Hepatocyte (in vitro differentiated cells): Measurements from ENCODE around the gene TMCC1. TPM values are rescaled to one million over a fixed set of nuclear protein-coding genes. Genes with fewer than 3 reads are reported as not detected.

Source experiments
- DNase-seq: peaks from one replicate; pipeline ENCODE4 v3.0.0-alpha.2; 2016; ENCODE audit warnings: low spot score
- H2AFZ ChIP-seq: fragments of 200-600 bp; sonication (generic); 2 replicates; pipeline ENCODE4 v1.6.0; 2016; ENCODE audit warnings: antibody characterized with exemption, mild to moderate bottlenecking
- H3K27ac ChIP-seq: fragments of 200-600 bp; sonication (generic); 2 replicates; pipeline ENCODE4 v1.5.1; 2016; ENCODE audit warnings: mild to moderate bottlenecking
- H3K27me3 ChIP-seq: fragments of 200-600 bp; sonication (generic); 2 replicates; pipeline ENCODE4 v1.6.1; 2016
- H3K36me3 ChIP-seq: fragments of 200-600 bp; sonication (generic); replicated peaks from 2 replicates; pipeline ENCODE4 v1.5.1; 2016; ENCODE audit warnings: low read depth; ENCODE audit not compliant: insufficient read depth
- H3K4me1 ChIP-seq: fragments of 200-600 bp; sonication (generic); 2 replicates; pipeline ENCODE4 v1.5.1; 2016; ENCODE audit warnings: mild to moderate bottlenecking, moderate library complexity; ENCODE audit not compliant: insufficient read depth
- H3K4me2 ChIP-seq: fragments of 200-600 bp; sonication (generic); 2 replicates; pipeline ENCODE4 v1.6.0; 2016
- H3K4me3 ChIP-seq: fragments of 200-600 bp; sonication (generic); 2 replicates; pipeline ENCODE4 v1.5.1; 2016; ENCODE audit warnings: mild to moderate bottlenecking
- H3K79me2 ChIP-seq: fragments of 200-600 bp; sonication (generic); 2 replicates; pipeline ENCODE4 v1.6.0; 2017; ENCODE audit warnings: mild to moderate bottlenecking
- H3K9me2 ChIP-seq: fragments of 200-600 bp; sonication (generic); replicated peaks from 2 replicates; pipeline ENCODE4 v1.6.0; 2017; ENCODE audit warnings: mild to moderate bottlenecking; ENCODE audit not compliant: insufficient read depth
- H3K9me3 ChIP-seq: fragments of 200-600 bp; sonication (generic); 2 replicates; pipeline ENCODE4 v1.5.1; 2016; ENCODE audit warnings: low read depth, mild to moderate bottlenecking
- H4K20me1 ChIP-seq: fragments of 200-600 bp; sonication (generic); 2 replicates; pipeline ENCODE4 v1.6.0; 2016; ENCODE audit warnings: mild to moderate bottlenecking; ENCODE audit not compliant: insufficient read depth, poor library complexity, severe bottlenecking
- EZH2 ChIP-seq: fragments of 200-600 bp; sonication (generic); IDR thresholded peaks from 2 replicates; pipeline ENCODE4 v1.6.1; 2016; ENCODE audit warnings: antibody characterized with exemption, mild to moderate bottlenecking, borderline replicate concordance
- EZH2phosphoT487 ChIP-seq: fragments of 200-600 bp; sonication (generic); IDR thresholded peaks from one replicate; pipeline ENCODE4 v1.6.1; 2018; ENCODE audit warnings: antibody characterized with exemption, mild to moderate bottlenecking, low read depth, moderate library complexity; ENCODE audit not compliant: unreplicated experiment, severe bottlenecking
- WGBS: methylation state at CpG from one replicate; pipeline ENCODE4 v1.1.6; 2016; ENCODE audit warnings: low lambda C conversion rate; ENCODE audit errors: missing lambda C conversion rate; 5-methylcytosine and 5-hydroxymethylcytosine counted together
- polyA plus RNA-seq: library from polyadenylated mRNA; unstranded; fragments of >200 nt; fragmentation: Nextera tagmentation; extraction: Ambion mirVana; gene quantifications from 2 replicates; pipeline ENCODE4 v1.2.1, GENCODE V29; 2016
- total RNA-seq: library from RNA; depleted of rRNA; stranded (reverse); fragments of >200 nt; gene quantifications from 2 replicates; pipeline ENCODE4 v1.2.3, GENCODE V29; 2014
- TF ChIP-seq, protein P1 (sequence below): fragments of 200-600 bp; sonication (generic); IDR thresholded peaks from 2 replicates; pipeline ENCODE4 v1.5.1; 2016; ENCODE audit warnings: antibody characterized with exemption, mild to moderate bottlenecking; ENCODE audit not compliant: poor library complexity

TMCC1 gene
- total and polyA plus RNA-seq, 2 experiments from 2014 or later = 7.0 to 17.3 TPM

DNA sequence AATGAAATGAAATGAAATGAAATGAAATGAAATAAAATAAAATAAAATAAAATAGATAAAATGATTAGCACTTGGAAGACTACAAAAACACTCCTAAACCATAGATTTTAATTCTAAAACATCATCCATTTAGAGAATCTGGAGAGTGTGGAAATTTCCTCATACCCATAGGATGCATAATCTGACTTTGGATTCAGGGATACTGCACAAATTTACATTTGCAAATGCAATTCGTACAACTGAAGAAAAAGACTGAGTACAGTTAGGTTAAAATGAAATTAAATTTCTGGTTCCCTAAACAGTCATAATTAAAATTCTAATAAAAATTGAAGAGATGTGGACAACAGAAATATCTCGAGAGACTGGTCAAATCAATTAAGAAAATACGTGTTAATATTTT lies 122.9 kb downstream of the TMCC1 start:
- H3K36me3 ChIP-seq = no peaks in the 10 kb centered on the region
- no peak for DNase-seq
- no peak overlapping the region for H3K27ac ChIP-seq
- no peaks in the 10 kb centered on the region for H3K4me1 ChIP-seq
- no peak overlapping the region for H2AFZ ChIP-seq
- peaks cover 60% of the 10 kb centered on the region for H3K79me2 ChIP-seq
- no peak overlapping the region for H3K4me3 ChIP-seq
- H3K27me3 ChIP-seq = no peaks in the 10 kb centered on the region
- 98% methylated on average over 3 of the region's 3 CpGs for WGBS
- TF ChIP-seq, protein P1, sequence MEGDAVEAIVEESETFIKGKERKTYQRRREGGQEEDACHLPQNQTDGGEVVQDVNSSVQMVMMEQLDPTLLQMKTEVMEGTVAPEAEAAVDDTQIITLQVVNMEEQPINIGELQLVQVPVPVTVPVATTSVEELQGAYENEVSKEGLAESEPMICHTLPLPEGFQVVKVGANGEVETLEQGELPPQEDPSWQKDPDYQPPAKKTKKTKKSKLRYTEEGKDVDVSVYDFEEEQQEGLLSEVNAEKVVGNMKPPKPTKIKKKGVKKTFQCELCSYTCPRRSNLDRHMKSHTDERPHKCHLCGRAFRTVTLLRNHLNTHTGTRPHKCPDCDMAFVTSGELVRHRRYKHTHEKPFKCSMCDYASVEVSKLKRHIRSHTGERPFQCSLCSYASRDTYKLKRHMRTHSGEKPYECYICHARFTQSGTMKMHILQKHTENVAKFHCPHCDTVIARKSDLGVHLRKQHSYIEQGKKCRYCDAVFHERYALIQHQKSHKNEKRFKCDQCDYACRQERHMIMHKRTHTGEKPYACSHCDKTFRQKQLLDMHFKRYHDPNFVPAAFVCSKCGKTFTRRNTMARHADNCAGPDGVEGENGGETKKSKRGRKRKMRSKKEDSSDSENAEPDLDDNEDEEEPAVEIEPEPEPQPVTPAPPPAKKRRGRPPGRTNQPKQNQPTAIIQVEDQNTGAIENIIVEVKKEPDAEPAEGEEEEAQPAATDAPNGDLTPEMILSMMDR = no peak
- TF ChIP-seq EZH2 (no peak), EZH2phosphoT487 (no peak)
- no peaks in the 10 kb centered on the region for H3K9me3 ChIP-seq
- H4K20me1 ChIP-seq = no peaks in the 10 kb centered on the region
- H3K4me2 ChIP-seq = no peak overlapping the region
- no peaks in the 10 kb centered on the region for H3K9me2 ChIP-seq

DNA sequence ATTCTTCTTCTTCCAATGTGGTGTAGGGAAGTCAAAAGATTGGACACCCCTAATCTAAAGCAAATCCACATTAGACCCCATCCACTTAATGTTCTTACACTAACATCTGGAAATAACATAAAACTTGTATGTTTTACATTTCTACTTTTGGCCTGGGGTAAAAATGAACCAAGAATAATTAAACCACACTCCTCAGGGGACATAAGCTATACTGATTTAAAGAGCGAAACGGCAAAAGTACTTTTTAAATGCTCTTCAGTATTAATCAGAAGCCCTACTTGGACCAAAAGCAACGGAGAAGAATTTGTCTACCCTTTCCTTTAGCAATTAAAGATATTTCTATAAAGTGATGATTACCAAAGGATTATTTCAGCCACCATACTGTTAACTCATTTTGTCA lies 123.9 kb downstream of the TMCC1 start:
- TF ChIP-seq EZH2phosphoT487 (no peak), EZH2 (no peak)
- TF ChIP-seq, protein P1 = no peak

DNA sequence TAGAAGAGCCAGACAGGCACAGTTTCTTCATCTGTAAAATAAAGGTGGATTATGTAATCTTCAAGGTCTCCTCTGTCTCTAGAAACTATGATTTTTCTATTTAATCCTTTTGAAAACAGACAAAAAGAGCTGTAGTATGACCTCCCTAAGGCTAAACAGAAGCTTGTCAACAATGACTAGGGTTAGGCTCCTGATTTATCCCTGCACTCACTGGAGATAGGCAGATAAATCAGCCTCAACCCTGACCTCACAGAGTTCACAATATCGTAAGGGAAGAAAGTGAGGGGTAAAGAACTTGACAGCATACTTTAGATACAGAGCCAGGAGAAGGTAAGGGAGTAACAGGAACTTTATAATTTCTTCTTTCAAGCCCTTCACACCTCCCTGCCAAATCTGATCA lies 124.8 kb downstream of the TMCC1 start:
- Histone ChIP-seq H4K20me1 (no peaks in the 10 kb centered on the region), H3K4me2 (no peak overlapping the region)

More for the DNA sequence above, 123.9 kb downstream of the TMCC1 start:
- Histone ChIP-seq H3K9me3 (no peaks in the 10 kb centered on the region), H3K27ac (no peak overlapping the region), H3K4me3 (no peak overlapping the region), H3K4me2 (no peak overlapping the region), H3K9me2 (no peaks in the 10 kb centered on the region), H3K27me3 (no peaks in the 10 kb centered on the region), H4K20me1 (no peaks in the 10 kb centered on the region), H3K4me1 (no peaks in the 10 kb centered on the region), H3K79me2 (peaks cover 56% of the 10 kb centered on the region), H3K36me3 (no peaks in the 10 kb centered on the region), H2AFZ (no peak overlapping the region)
- DNase-seq = no peak
- 94% methylated on average over 3 of the region's 3 CpGs for WGBS

More for the DNA sequence above, 124.8 kb downstream of the TMCC1 start:
- Histone ChIP-seq H3K9me3 (no peaks in the 10 kb centered on the region), H3K27ac (no peak overlapping the region), H3K4me1 (no peaks in the 10 kb centered on the region), H3K9me2 (no peaks in the 10 kb centered on the region), H3K27me3 (no peaks in the 10 kb centered on the region), H3K79me2 (peaks cover 47% of the 10 kb centered on the region), H2AFZ (no peak overlapping the region), H3K4me3 (no peak overlapping the region), H3K36me3 (no peaks in the 10 kb centered on the region)
- 26% methylated on average over 1 of the region's 1 CpG for WGBS
- DNase-seq = no peak
- TF ChIP-seq EZH2 (no peak), EZH2phosphoT487 (no peak)
- TF ChIP-seq, protein P1 = no peak
